Omental fat pad (tissue), 4 donors: ENCODE data around the gene AGO3. TPM values are rescaled to one million over a fixed set of nuclear protein-coding genes. Genes with fewer than 3 reads are reported as not detected.
"Not testable (repeated sequence)": the region's sequence is repeated elsewhere in the genome, so short reads cannot be mapped to it uniquely, and the experiment has no call there.

Experiments used
- ATAC-seq: fragments of 150-250 bp; one replicate; pipeline ENCODE4 v1.9.1; 2016; ENCODE audit warnings: mild to moderate bottlenecking, moderate library complexity; ENCODE audit not compliant: low FRiP score
- DNase-seq: peaks from one replicate; pipeline ENCODE4 v3.0.0-alpha.2; 2019; ENCODE audit warnings: low spot score
- CTCF ChIP-seq, 3 donors: fragments of 450-650 bp; IDR thresholded peaks; one replicate each; pipeline ENCODE4 v1.5.1; 2016 to 2017; ENCODE audit warnings: antibody characterized with exemption in 3 of 3, mild to moderate bottlenecking in 3 of 3, moderate library complexity in 2 of 3
- total RNA-seq, 4 donors: library from RNA; depleted of rRNA; stranded (reverse); fragments of >200 nt; gene quantifications; one replicate each; pipeline ENCODE4 v1.1.0, GENCODE V29; 2016

AGO3 gene
- total RNA-seq, 4 donors from 2014 or later = 22.3 to 39.9 (median 30.6) TPM

GRCh38 chr1:35959304-35959703 is 28.4 kb downstream of the AGO3 start:
- no peak for DNase-seq
- no peak for ATAC-seq
- no peak for TF ChIP-seq CTCF (IDR thresholded peaks at IDR 0.05)

GRCh38 chr1:35962952-35963351 is 32.0 kb downstream of the AGO3 start:
- ATAC-seq = no peak
- TF ChIP-seq CTCF (IDR thresholded peaks at IDR 0.05) = no peak
- no peak for DNase-seq

GRCh38 chr1:35964277-35964676 is 33.4 kb downstream of the AGO3 start:
- ATAC-seq = not testable (repeated sequence)

GRCh38 chr1:35968396-35968795 is 37.5 kb downstream of the AGO3 start:
- ATAC-seq (no peak), DNase-seq (no peak)
- TF ChIP-seq CTCF (IDR thresholded peaks at IDR 0.05) = no peak

More at GRCh38 chr1:35964277-35964676, 33.4 kb downstream of the AGO3 start:
- not testable (repeated sequence) for DNase-seq

- ATAC-seq (no peak), DNase-seq (no peak)
- TF ChIP-seq CTCF (IDR thresholded peaks at IDR 0.05) = no peak
These were observed 40.7 kb downstream of the AGO3 start for GRCh38 chr1:35971601-35972000.

- ATAC-seq, DNase-seq: not testable (repeated sequence)
These were observed 41.7 kb downstream of the AGO3 start for GRCh38 chr1:35972631-35973030.

- no peak for TF ChIP-seq CTCF (IDR thresholded peaks at IDR 0.05)
- DNase-seq = no peak
- no peak for ATAC-seq
These were observed 49.2 kb downstream of the AGO3 start for GRCh38 chr1:35980090-35980489.

- DNase-seq (no peak), ATAC-seq (no peak)
- TF ChIP-seq CTCF (IDR thresholded peaks at IDR 0.05) = no peak
These were observed 57.3 kb downstream of the AGO3 start for GRCh38 chr1:35988237-35988636.
